CD14-positive monocyte (primary cell): Measurements from ENCODE around the gene FXYD1. TPM values are rescaled to one million over a fixed set of nuclear protein-coding genes. Genes with fewer than 3 reads are reported as not detected.
"Not testable (repeated sequence)": the region's sequence is repeated elsewhere in the genome, so short reads cannot be mapped to it uniquely, and the experiment has no call there.

ENCODE experiments used
- DNase-seq, 3 donors: peaks; one replicate each; pipeline ENCODE4 v3.0.0-alpha.2; 2011 to 2022
- H2AFZ ChIP-seq: 2 replicates; pipeline ENCODE4 v1.6.0; 2012; ENCODE audit warnings: mild to moderate bottlenecking, low read depth, low read length, inconsistent platforms; ENCODE audit not compliant: insufficient read depth, poor library complexity, severe bottlenecking
- H3K27ac ChIP-seq, 2 donors: 1 replicate in 1 of 2; 2 replicates in 1 of 2; pipeline ENCODE4 v1.5.1; 2012 to 2013; ENCODE audit warnings: low read length in 2 of 2, control low read depth in 1 of 2, inconsistent platforms in 1 of 2, low read depth in 1 of 2, mild to moderate bottlenecking in 1 of 2
- H3K27me3 ChIP-seq, 2 donors: one replicate each; pipeline versions ENCODE4 v1.6.0 to v1.6.1; 2011 to 2013; ENCODE audit warnings: low read length in 2 of 2; ENCODE audit not compliant: control insufficient read depth in 2 of 2, insufficient read depth in 2 of 2
- H3K36me3 ChIP-seq, 2 donors: replicated peaks in 1 of 2; 1 replicate in 1 of 2; 2 replicates in 1 of 2; pipeline versions ENCODE4 v1.5.1 to v1.6.1; 2012 to 2013; ENCODE audit warnings: low read length in 2 of 2, control low read depth in 1 of 2, inconsistent platforms in 1 of 2, mild to moderate bottlenecking in 1 of 2; ENCODE audit not compliant: insufficient read depth in 2 of 2, control insufficient read depth in 1 of 2
- H3K4me1 ChIP-seq, 2 donors: 1 replicate in 1 of 2; 2 replicates in 1 of 2; pipeline versions ENCODE4 v1.5.1 to v1.6.1; 2012 to 2013; ENCODE audit warnings: low read length in 2 of 2, control low read depth in 1 of 2, inconsistent platforms in 1 of 2, mild to moderate bottlenecking in 1 of 2, moderate library complexity in 1 of 2; ENCODE audit not compliant: insufficient read depth in 2 of 2, control insufficient read depth in 1 of 2
- H3K4me2 ChIP-seq: replicated peaks from 2 replicates; pipeline ENCODE3; 2012; ENCODE audit warnings: low read length, moderate library complexity, mild to moderate bottlenecking; ENCODE audit not compliant: poor library complexity, severe bottlenecking; ENCODE audit errors: extremely low read depth
- H3K4me3 ChIP-seq, 3 experiments: fragments of 200-600 bp in 1 of 3; sonication (generic) in 1 of 3; replicated peaks in 1 of 3; 1 replicate in 2 of 3; 2 replicates in 1 of 3; pipeline ENCODE4 v1.5.1; 2011 to 2013; ENCODE audit warnings: low read length in 3 of 3, mild to moderate bottlenecking in 3 of 3, control low read depth in 2 of 3, low read depth in 2 of 3, inconsistent platforms in 1 of 3, moderate library complexity in 1 of 3
- H3K79me2 ChIP-seq: 2 replicates; pipeline ENCODE4 v1.6.0; 2012; ENCODE audit warnings: mild to moderate bottlenecking, control low read depth, inconsistent platforms, low read length, moderate library complexity; ENCODE audit not compliant: insufficient read depth
- H3K9ac ChIP-seq: 2 replicates; pipeline ENCODE4 v1.6.0; 2017; ENCODE audit warnings: low read length, mild to moderate bottlenecking; ENCODE audit not compliant: insufficient read depth, poor library complexity, severe bottlenecking
- H3K9me3 ChIP-seq, 2 donors: replicated peaks in 1 of 2; 1 replicate in 1 of 2; 2 replicates in 1 of 2; pipeline versions ENCODE4 v1.5.1 to v1.6.1; 2012 to 2013; ENCODE audit warnings: low read length in 2 of 2, control low read depth in 1 of 2; ENCODE audit not compliant: control insufficient read depth in 1 of 2, insufficient read depth in 1 of 2
- H4K20me1 ChIP-seq: 2 replicates; pipeline ENCODE4 v1.6.0; 2012; ENCODE audit warnings: mild to moderate bottlenecking, low read length, control low read depth, moderate library complexity; ENCODE audit not compliant: insufficient read depth
- H3K27ac Mint-ChIP-seq, 7 donors: one replicate each; pipeline ENCODE4 v1.8.0; 2020; ENCODE audit warnings: mild to moderate bottlenecking in 7 of 7, mixed read lengths in 7 of 7, moderate library complexity in 6 of 7, inconsistent platforms in 2 of 7
- H3K27me3 Mint-ChIP-seq, 3 donors: one replicate each; pipeline ENCODE4 v1.8.0; 2021 to 2022; ENCODE audit warnings: low read depth in 3 of 3, mild to moderate bottlenecking in 3 of 3, mixed read lengths in 3 of 3, moderate library complexity in 3 of 3, inconsistent platforms in 1 of 3
- H3K36me3 Mint-ChIP-seq, 2 donors: one replicate each; pipeline ENCODE4 v1.8.0; 2020; ENCODE audit warnings: mixed read lengths in 2 of 2, inconsistent platforms in 1 of 2, mild to moderate bottlenecking in 1 of 2
- H3K4me1 Mint-ChIP-seq: one replicate; pipeline ENCODE4 v1.8.0; 2020; ENCODE audit warnings: mild to moderate bottlenecking, mixed read lengths
- H3K4me3 Mint-ChIP-seq, 2 donors: one replicate each; pipeline ENCODE4 v1.8.0; 2020; ENCODE audit warnings: mild to moderate bottlenecking in 2 of 2, mixed read lengths in 2 of 2, moderate library complexity in 1 of 2
- H3K9me3 Mint-ChIP-seq, 7 donors: one replicate each; pipeline ENCODE4 v1.8.0; 2020 to 2022; ENCODE audit warnings: mixed read lengths in 7 of 7, mild to moderate bottlenecking in 6 of 7, moderate library complexity in 6 of 7, inconsistent platforms in 2 of 7
- CTCF ChIP-seq: fragments of 200-600 bp; IDR thresholded peaks from one replicate; pipeline ENCODE4 v1.8.0; 2022; ENCODE audit warnings: antibody characterized with exemption, mild to moderate bottlenecking
- WGBS: methylation state at CpG from one replicate; pipeline ENCODE4 v1.1.5; 2013; ENCODE audit warnings: missing lambda C conversion rate; ENCODE audit not compliant: insufficient coverage; 5-methylcytosine and 5-hydroxymethylcytosine counted together
- intact Hi-C, 2 donors: fragments of 100-400 bp; cut with micrococcal nuclease; formaldehyde crosslinking; loops; one replicate each; pipeline versions ENCODE4 v1.15.0 to v1.15.1; 2023
- polyA plus RNA-seq, 3 donors: library from polyadenylated mRNA; depleted of rRNA in 1 of 3; unstranded in 2 of 3; stranded (reverse) in 1 of 3; fragments of 300-500 nt in 2 of 3; fragments of >200 nt in 1 of 3; fragmentation: Illumina TruSeq in 2 of 3; gene quantifications; 1 replicate in 2 of 3; 2 replicates in 1 of 3; pipeline ENCODE4 v1.2.3, GENCODE V29; 2012 to 2021

FXYD1 gene
- polyA plus RNA-seq, 3 donors: 0.25 to 0.74 TPM; not detected in 1

GRCh38 chr19:35099897-35100275 is 38.7 kb upstream of the FXYD1 start:
- 94% methylated on average over 13 of the region's 13 CpGs for WGBS
- no peak for DNase-seq
- no peaks in the 10 kb centered on the region for H3K36me3 Mint-ChIP-seq
- H2AFZ ChIP-seq: no peak overlapping the region
- H3K4me2 ChIP-seq: no peak overlapping the region
- no peaks in the 10 kb centered on the region for H3K4me1 ChIP-seq
- no peaks in the 10 kb centered on the region for H3K79me2 ChIP-seq
- H3K27ac ChIP-seq: no peak overlapping the region
- H3K9me3 ChIP-seq: no peaks in the 10 kb centered on the region
- TF ChIP-seq CTCF: no peak
- H3K27me3 ChIP-seq: no peaks in the 10 kb centered on the region
- H3K27me3 Mint-ChIP-seq: peaks cover 0 to 5% (median 2%) of the 10 kb centered on the region in 3 donors
- intact Hi-C loops: no loop called here
- H3K36me3 ChIP-seq: no peaks in the 10 kb centered on the region
- H3K9me3 Mint-ChIP-seq: peaks cover 0 to 6% (median 0%) of the 10 kb centered on the region in 7 donors
- H3K27ac Mint-ChIP-seq: no peak overlapping the region
- H3K4me3 Mint-ChIP-seq: no peak overlapping the region
- no peaks in the 10 kb centered on the region for H3K4me1 Mint-ChIP-seq
- no peaks in the 10 kb centered on the region for H4K20me1 ChIP-seq
- no peak overlapping the region for H3K4me3 ChIP-seq
- H3K9ac ChIP-seq: no peak overlapping the region

- no peak for TF ChIP-seq CTCF
- Mint-ChIP-seq H3K36me3 (no peaks in the 10 kb centered on the region), H3K4me3 (no peak overlapping the region), H3K9me3 (peaks cover 0 to 6% (median 0%) of the 10 kb centered on the region in 7 donors), H3K27me3 (peaks cover 0 to 2% (median under 1%) of the 10 kb centered on the region in 3 donors), H3K27ac (no peak overlapping the region), H3K4me1 (no peaks in the 10 kb centered on the region)
- Histone ChIP-seq H3K27ac (no peak overlapping the region), H3K36me3 (no peaks in the 10 kb centered on the region), H3K4me3 (no peak overlapping the region), H3K9ac (no peak overlapping the region), H2AFZ (no peak overlapping the region), H3K4me1 (no peaks in the 10 kb centered on the region), H3K4me2 (no peak overlapping the region), H4K20me1 (no peaks in the 10 kb centered on the region), H3K9me3 (peaks cover 3 to 6% of the 10 kb centered on the region in 2 donors), H3K27me3 (no peaks in the 10 kb centered on the region), H3K79me2 (no peaks in the 10 kb centered on the region)
- no peak for DNase-seq
- WGBS: 92% methylated on average over 16 of the region's 16 CpGs
- intact Hi-C loops: no loop called here
Measured at GRCh38 chr19:35100588-35101533, 37.8 kb upstream of the FXYD1 start.

DNA sequence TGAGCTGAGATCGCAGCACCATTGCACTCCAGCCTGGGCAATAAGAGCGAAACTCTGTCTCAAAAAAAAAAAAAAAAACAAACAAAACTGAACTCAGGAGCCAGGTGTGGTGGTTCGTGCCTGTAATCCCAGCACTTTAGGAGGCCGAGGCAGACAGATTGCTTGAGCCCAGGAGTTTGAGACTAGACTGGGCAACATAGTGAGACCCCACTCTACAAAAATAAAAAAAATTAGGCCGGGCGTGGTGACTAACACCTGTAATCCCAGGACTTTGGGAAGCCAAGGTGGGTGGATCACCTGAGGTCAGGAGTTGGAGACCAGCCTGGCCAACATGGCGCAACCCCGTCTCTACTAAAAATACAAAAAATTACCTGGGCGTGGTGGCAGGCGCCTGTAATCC is 36.7 kb upstream of the FXYD1 start:
- H3K79me2 ChIP-seq, H3K27ac Mint-ChIP-seq, H3K27me3 ChIP-seq, H3K36me3 Mint-ChIP-seq, H3K4me3 Mint-ChIP-seq, H2AFZ ChIP-seq, H3K9me3 Mint-ChIP-seq, H4K20me1 ChIP-seq, H3K4me3 ChIP-seq, H3K4me1 Mint-ChIP-seq, H3K27me3 Mint-ChIP-seq, H3K27ac ChIP-seq, intact Hi-C loops, H3K9ac ChIP-seq, H3K36me3 ChIP-seq, H3K4me1 ChIP-seq, H3K4me2 ChIP-seq, DNase-seq: not testable (repeated sequence)
- WGBS: 100% methylated on average over 1 of the region's 10 CpGs
- peaks cover 12 to 17% of the 10 kb centered on the region in 2 donors for H3K9me3 ChIP-seq
